Lung (tissue), 12 donors: ENCODE data around the gene NEUROD1. TPM values are rescaled to one million over a fixed set of nuclear protein-coding genes. Genes with fewer than 3 reads are reported as not detected.
"Not testable (repeated sequence)": the region's sequence is repeated elsewhere in the genome, so short reads cannot be mapped to it uniquely, and the experiment has no call there.

Experiments
- ATAC-seq: fragments of 200-7000 bp; cut with Tn5 transposase; one replicate; pipeline ENCODE4 v1.9.1; 2020; ENCODE audit warnings: moderate number of reproducible peaks; ENCODE audit not compliant: insufficient read depth, low FRiP score
- DNase-seq, 3 donors: peaks; one replicate each; pipeline ENCODE4 v3.0.0-alpha.2; 2013 to 2017
- H3K27ac ChIP-seq, 2 donors: one replicate each; pipeline ENCODE4 v1.5.1; 2013; ENCODE audit warnings: mild to moderate bottlenecking in 2 of 2, moderate library complexity in 2 of 2, control low read depth in 1 of 2, inconsistent platforms in 1 of 2, low read depth in 1 of 2, low read length in 1 of 2
- H3K27me3 ChIP-seq, 3 donors: one replicate each; pipeline ENCODE4 v1.5.1; 2013; ENCODE audit warnings: low read length in 2 of 3; ENCODE audit not compliant: control insufficient read depth in 3 of 3, insufficient read depth in 3 of 3
- H3K36me3 ChIP-seq, 4 donors: one replicate each; pipeline ENCODE4 v1.5.1; 2013; ENCODE audit warnings: low read length in 4 of 4, mild to moderate bottlenecking in 1 of 4, moderate library complexity in 1 of 4; ENCODE audit not compliant: control insufficient read depth in 4 of 4, insufficient read depth in 4 of 4
- H3K4me1 ChIP-seq, 5 donors: one replicate each; pipeline ENCODE4 v1.5.1; 2013; ENCODE audit warnings: low read length in 5 of 5, mild to moderate bottlenecking in 2 of 5, moderate library complexity in 1 of 5; ENCODE audit not compliant: control insufficient read depth in 5 of 5, insufficient read depth in 5 of 5
- H3K4me3 ChIP-seq: one replicate; pipeline ENCODE4 v1.5.1; 2013; ENCODE audit warnings: mild to moderate bottlenecking, control low read depth, moderate library complexity
- H3K9ac ChIP-seq, 2 donors: one replicate each; pipeline ENCODE4 v1.5.1; 2013; ENCODE audit warnings: low read length in 2 of 2, control low read depth in 1 of 2; ENCODE audit not compliant: insufficient read depth in 1 of 2
- H3K9me3 ChIP-seq, 4 donors: one replicate each; pipeline ENCODE4 v1.5.1; 2013; ENCODE audit warnings: low read length in 3 of 4, mild to moderate bottlenecking in 1 of 4, moderate library complexity in 1 of 4; ENCODE audit not compliant: control insufficient read depth in 4 of 4, insufficient read depth in 3 of 4
- WGBS, 2 donors: extraction: QIAGEN DNeasy Blood & Tissue Kit; methylation state at CpG; one replicate each; pipeline ENCODE4 v1.1.7; 2013; 5-methylcytosine and 5-hydroxymethylcytosine counted together
- polyA plus RNA-seq, 2 donors: library from polyadenylated mRNA; stranded (reverse); fragments of 200-250 nt; gene quantifications; one replicate each; pipeline ENCODE4 v1.2.1, GENCODE V29; 2013
- total RNA-seq, 2 donors: library from RNA; depleted of rRNA in 1 of 2; stranded (reverse); fragments of >200 nt in 1 of 2; gene quantifications; one replicate each; pipeline ENCODE4 v1.2.1, GENCODE V29; 2014 to 2021
- TF ChIP-seq, protein P1 (sequence below): IDR thresholded peaks from 2 replicates; pipeline ENCODE4 v1.5.1; 2012; ENCODE audit warnings: mild to moderate bottlenecking; ENCODE audit errors: control extremely low read depth, extremely low read depth
- donor health status: control.
- donor health status: control.
- donor health status: Bipolar disorder and iron deficiency.
- donor health status: healthy.
- donor health status: DM: yes; HTN: yes; CAD: no.

Gene NEUROD1
- total and polyA plus RNA-seq, 4 donors: 0.82 TPM; not detected in 3

DNA sequence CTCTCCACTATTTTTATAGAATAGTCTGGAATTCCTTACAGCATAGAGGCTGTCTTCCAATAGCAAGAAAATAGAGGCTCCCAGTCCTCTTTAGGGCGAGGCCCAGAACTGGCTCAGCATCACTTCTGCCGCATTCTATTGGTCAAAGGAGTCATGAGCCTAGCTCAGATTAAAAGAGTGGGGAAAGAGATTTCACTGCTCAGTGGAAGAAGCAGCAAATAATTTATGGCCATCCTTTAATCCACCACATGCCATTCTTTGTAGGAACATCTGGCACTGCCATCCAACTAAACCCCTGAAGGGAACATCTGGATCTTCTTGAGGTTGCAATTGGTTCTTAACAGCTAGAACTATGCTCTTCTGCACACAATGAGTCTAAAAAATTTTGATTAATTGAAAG, 43.4 kb upstream of the NEUROD1 start:
- 45 to 49% methylated on average over 2 of the region's 2 CpGs for WGBS, 2 donors
- DNase-seq (no peak), ATAC-seq (no peak)
- Histone ChIP-seq H3K4me1 (no peaks in the 10 kb centered on the region), H3K27me3 (no peaks in the 10 kb centered on the region), H3K4me3 (no peak overlapping the region), H3K36me3 (no peaks in the 10 kb centered on the region), H3K9me3 (no peaks in the 10 kb centered on the region), H3K9ac (no peak overlapping the region), H3K27ac (no peak overlapping the region)
- TF ChIP-seq, protein P1, sequence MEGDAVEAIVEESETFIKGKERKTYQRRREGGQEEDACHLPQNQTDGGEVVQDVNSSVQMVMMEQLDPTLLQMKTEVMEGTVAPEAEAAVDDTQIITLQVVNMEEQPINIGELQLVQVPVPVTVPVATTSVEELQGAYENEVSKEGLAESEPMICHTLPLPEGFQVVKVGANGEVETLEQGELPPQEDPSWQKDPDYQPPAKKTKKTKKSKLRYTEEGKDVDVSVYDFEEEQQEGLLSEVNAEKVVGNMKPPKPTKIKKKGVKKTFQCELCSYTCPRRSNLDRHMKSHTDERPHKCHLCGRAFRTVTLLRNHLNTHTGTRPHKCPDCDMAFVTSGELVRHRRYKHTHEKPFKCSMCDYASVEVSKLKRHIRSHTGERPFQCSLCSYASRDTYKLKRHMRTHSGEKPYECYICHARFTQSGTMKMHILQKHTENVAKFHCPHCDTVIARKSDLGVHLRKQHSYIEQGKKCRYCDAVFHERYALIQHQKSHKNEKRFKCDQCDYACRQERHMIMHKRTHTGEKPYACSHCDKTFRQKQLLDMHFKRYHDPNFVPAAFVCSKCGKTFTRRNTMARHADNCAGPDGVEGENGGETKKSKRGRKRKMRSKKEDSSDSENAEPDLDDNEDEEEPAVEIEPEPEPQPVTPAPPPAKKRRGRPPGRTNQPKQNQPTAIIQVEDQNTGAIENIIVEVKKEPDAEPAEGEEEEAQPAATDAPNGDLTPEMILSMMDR: no peak

DNA sequence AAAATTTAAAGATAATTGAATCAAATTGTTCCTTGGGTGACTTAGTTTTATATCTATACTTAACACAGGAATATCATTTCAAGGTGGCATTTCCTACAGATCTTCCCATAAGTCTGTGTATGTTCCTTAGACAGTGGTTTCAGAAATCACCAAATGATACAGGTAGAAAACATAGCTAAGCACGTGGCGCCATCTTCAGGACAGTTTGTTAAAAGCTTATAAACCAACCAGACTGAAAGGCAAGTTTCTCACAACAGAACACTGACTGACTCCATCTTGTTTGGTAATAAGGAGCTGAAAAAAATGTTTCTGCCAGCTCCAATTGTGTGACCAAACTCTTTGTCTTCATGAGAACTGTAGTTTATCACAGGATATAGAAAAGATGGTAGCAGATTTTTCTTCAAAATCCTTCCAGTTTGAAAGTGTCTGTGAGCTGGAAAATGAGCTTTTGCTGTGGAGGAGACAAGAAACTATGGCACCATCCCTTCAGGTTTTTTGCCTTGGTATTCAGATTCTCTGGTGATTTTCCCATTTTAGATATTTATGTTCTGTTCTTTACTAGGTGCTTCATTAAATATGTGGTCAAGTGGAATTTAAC, 34.8 kb upstream of the NEUROD1 start:
- 0% methylated on average over 2 of the region's 2 CpGs for WGBS, 2 donors
- Histone ChIP-seq H3K9me3 (no peaks in the 10 kb centered on the region), H3K4me3 (no peak overlapping the region), H3K27me3 (no peaks in the 10 kb centered on the region), H3K4me1 (no peaks in the 10 kb centered on the region), H3K27ac (no peak overlapping the region), H3K36me3 (no peaks in the 10 kb centered on the region), H3K9ac (no peak overlapping the region)
- DNase-seq (peak; percentile 64 to 84 (median 77)), ATAC-seq (peak; percentile 66)
- TF ChIP-seq, protein P1: peak; percentile 60

DNA sequence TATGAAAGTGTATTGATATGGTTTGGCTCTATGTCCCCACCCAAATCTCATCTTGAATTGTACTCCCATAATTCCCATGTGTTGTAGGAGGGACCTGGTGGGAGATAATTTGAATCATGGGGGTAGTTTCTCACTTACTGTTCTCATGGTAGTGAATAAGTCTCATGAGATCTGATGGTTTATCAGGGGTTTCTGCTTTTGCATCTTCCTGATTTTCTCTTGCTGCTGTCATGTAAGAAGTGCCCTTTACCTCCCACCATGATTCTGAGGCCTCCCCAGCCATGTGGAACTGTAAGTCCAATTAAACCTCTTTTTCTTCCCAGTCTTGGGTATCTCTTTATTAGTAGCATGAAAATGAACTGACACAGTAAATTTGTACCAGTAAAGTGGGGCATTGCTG, 30.7 kb upstream of the NEUROD1 start:
- not testable (repeated sequence) for H3K27ac ChIP-seq, H3K4me3 ChIP-seq, H3K9me3 ChIP-seq, H3K9ac ChIP-seq, H3K27me3 ChIP-seq, H3K4me1 ChIP-seq, ATAC-seq, H3K36me3 ChIP-seq, DNase-seq

DNA sequence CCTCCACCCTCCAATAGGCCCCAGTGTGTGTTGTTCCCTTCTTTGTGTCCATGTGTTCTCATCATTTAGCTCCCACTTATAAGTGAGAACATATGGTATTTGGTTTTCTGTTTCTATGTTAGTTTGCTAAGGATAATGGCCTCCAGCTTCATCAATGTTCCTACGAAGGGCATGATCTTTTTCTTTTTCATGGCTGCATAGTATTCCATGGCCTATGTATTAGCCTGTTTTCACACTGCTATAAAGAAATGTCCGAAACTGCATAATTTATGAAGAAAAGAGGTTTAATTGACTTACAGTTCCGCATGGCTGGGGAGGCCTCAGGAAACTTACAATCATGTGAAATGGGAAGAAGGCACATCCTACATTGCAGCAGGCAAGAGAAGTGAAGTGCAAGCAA, 22.2 kb upstream of the NEUROD1 start:
- H3K36me3 ChIP-seq, H3K9ac ChIP-seq, H3K9me3 ChIP-seq, H3K27ac ChIP-seq, DNase-seq, H3K4me1 ChIP-seq, H3K27me3 ChIP-seq, H3K4me3 ChIP-seq, ATAC-seq: not testable (repeated sequence)
- WGBS, 2 donors: 93 to 94% methylated on average over 3 of the region's 3 CpGs
